ENCODE results near the gene PYCR2. TPM values are rescaled to one million over a fixed set of nuclear protein-coding genes. Genes with fewer than 3 reads are reported as not detected.

Gene PYCR2
- total and polyA plus RNA-seq, 2 of the 8 experiments (the other 6 are each of a cell fraction or from before 2014, with no cell fraction given), result 79.3 to 84.6 TPM

- no peak for TF ChIP-seq PHF8 (conservative IDR thresholded peaks at IDR 0.05; ENCODE audit: low read depth, low read length)
- TF ChIP-seq SIRT6 (IDR thresholded peaks at IDR 0.05; ENCODE audit: low read length), result no peak
- no peak for TF ChIP-seq CEBPB (IDR thresholded peaks at IDR 0.05; ENCODE audit: low read depth, low read length)
- no peak for TF ChIP-seq TAF1 (IDR thresholded peaks at IDR 0.05; ENCODE audit: low read depth, low read length)
- TF ChIP-seq SRF (IDR thresholded peaks at IDR 0.05; ENCODE audit: low read depth, low read length), result no peak
These were observed 22.1 kb upstream of the PYCR2 start (continued) for GRCh38 chr1:225946082-225946620.
